ENCODE measurements around the gene ASCC1. TPM values are rescaled to one million over a fixed set of nuclear protein-coding genes. Genes with fewer than 3 reads are reported as not detected.

The ASCC1 gene
- polyA plus RNA-seq, 1 donor (not counting 4 experiments of a cell fraction or from before 2014, with no cell fraction given) = 32.9 TPM

DNA sequence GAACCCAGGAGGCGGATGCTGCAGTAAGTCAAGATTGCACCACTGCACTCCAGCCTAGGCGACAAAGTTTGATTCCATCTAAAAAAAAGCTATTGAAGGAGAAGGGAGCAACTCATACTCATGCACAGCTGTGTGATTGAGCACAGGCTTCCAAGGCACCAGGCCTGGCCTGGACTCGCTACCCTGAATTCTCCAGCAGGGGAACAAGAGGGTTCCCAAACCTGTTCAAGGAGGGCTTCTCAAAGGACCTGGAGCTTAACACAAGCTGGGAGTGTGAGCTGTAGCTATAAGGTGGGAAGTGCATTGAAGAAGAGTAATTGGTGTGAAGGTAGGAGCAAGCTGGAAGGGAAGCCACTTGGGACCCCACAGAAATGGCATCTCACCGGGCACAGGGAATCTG lies 42.5 kb upstream of the ASCC1 start:
- Histone ChIP-seq H3K4me2 (ENCODE audit: control insufficient read depth, extremely low read depth, insufficient read depth, low read depth, low read length) (no peak overlapping the region), H3K27ac (ENCODE audit: control insufficient read depth, insufficient read depth, low read length) (no peak overlapping the region), H3K4me1 (ENCODE audit: control insufficient read depth, extremely low read depth, insufficient read depth, low read length) (peaks cover 52% of the 10 kb centered on the region), H3K27me3 (ENCODE audit: control insufficient read depth, extremely low read depth, insufficient read depth, low read length) (no peaks in the 10 kb centered on the region), H3K9me1 (ENCODE audit: control insufficient read depth, extremely low read depth, insufficient read depth, low read length) (peaks cover 2% of the 10 kb centered on the region), H3K4me3 (ENCODE audit: control insufficient read depth in 2 of 3, extremely low read depth in 1 of 3, insufficient read depth in 2 of 3, low read depth in 1 of 3, low read length in 3 of 3) (no peak overlapping the region), H3K79me2 (ENCODE audit: control insufficient read depth, insufficient read depth, low read length) (no peaks in the 10 kb centered on the region), H3K9me3 (ENCODE audit: control insufficient read depth, low read depth, low read length) (no peaks in the 10 kb centered on the region), H4K20me1 (ENCODE audit: control insufficient read depth, extremely low read depth, insufficient read depth, low read length) (no peaks in the 10 kb centered on the region), H3K9ac (ENCODE audit: control insufficient read depth, extremely low read depth, insufficient read depth, low read length) (no peak overlapping the region), H2AFZ (ENCODE audit: control insufficient read depth, low read length) (no peak overlapping the region), H3K36me3 (ENCODE audit: control insufficient read depth in 2 of 2, extremely low read depth in 1 of 2, insufficient read depth in 2 of 2, low read length in 2 of 2) (no peaks in the 10 kb centered on the region)
- FAIRE-seq (no peak), DNase-seq (ENCODE audit: low read depth, low spot score) (no peak)
- dilution Hi-C loops (cut with MboI; ENCODE audit: extremely low pct_ligation_motif_present, low sequenced_read_pairs) = no loop called here
- no peak for TF ChIP-seq EZH2 (IDR thresholded peaks at IDR 0.05; ENCODE audit: low read length)
- TF ChIP-seq, protein P1, sequence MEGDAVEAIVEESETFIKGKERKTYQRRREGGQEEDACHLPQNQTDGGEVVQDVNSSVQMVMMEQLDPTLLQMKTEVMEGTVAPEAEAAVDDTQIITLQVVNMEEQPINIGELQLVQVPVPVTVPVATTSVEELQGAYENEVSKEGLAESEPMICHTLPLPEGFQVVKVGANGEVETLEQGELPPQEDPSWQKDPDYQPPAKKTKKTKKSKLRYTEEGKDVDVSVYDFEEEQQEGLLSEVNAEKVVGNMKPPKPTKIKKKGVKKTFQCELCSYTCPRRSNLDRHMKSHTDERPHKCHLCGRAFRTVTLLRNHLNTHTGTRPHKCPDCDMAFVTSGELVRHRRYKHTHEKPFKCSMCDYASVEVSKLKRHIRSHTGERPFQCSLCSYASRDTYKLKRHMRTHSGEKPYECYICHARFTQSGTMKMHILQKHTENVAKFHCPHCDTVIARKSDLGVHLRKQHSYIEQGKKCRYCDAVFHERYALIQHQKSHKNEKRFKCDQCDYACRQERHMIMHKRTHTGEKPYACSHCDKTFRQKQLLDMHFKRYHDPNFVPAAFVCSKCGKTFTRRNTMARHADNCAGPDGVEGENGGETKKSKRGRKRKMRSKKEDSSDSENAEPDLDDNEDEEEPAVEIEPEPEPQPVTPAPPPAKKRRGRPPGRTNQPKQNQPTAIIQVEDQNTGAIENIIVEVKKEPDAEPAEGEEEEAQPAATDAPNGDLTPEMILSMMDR (optimal IDR thresholded peaks at IDR 0.05 in 1 of 3, IDR thresholded peaks at IDR 0.05 in 1 of 3, conservative IDR thresholded peaks at IDR 0.05 in 1 of 3; ENCODE audit: extremely low read depth in 1 of 3, insufficient read depth in 2 of 3, low read length in 3 of 3) = no peak

DNA sequence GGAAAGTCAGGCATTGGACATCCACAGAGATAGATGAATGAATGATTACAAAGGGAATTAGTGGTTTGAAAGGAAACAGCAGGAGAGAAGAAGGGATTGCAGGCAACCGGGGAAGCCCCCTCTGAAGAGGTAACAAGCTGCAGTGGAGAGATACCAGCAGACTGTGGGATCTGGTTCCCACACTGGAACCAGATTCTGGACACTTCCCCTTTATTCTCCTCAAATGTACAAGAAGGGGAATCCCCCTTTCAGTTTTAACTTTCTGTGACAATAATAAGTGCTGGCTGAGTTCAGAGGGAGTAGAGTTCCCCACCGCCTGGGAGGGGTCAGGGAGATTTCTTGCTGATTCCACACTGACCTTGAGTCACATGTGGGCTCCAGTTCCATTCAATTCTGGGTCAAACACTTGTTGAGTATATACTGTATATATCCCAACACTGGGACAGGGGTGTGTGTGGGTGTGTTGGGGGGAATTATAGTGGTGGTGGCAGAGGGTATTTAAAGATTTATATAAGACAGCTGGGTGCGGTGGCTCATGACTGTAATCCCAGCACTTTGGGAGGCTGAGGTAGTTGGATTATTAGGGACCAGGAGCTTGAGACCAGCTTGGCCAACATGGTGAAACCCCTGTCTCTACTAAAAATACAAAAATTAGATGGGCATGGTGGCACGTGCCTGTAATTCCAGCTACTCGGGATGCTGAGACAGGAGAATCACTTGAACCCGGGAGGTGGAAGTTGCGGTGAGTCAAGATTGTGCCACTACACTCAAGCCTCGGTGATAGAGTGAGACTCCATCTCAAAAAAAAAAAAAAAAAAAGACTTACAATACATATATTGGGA lies 41.2 kb upstream of the ASCC1 start:
- Histone ChIP-seq H3K9ac (ENCODE audit: control insufficient read depth, extremely low read depth, insufficient read depth, low read length) (no peak overlapping the region), H4K20me1 (ENCODE audit: control insufficient read depth, extremely low read depth, insufficient read depth, low read length) (no peaks in the 10 kb centered on the region), H3K36me3 (ENCODE audit: control insufficient read depth in 2 of 2, extremely low read depth in 1 of 2, insufficient read depth in 2 of 2, low read length in 2 of 2) (no peaks in the 10 kb centered on the region), H2AFZ (ENCODE audit: control insufficient read depth, low read length) (no peak overlapping the region), H3K4me2 (ENCODE audit: control insufficient read depth, extremely low read depth, insufficient read depth, low read depth, low read length) (no peak overlapping the region), H3K79me2 (ENCODE audit: control insufficient read depth, insufficient read depth, low read length) (no peaks in the 10 kb centered on the region), H3K27me3 (ENCODE audit: control insufficient read depth, extremely low read depth, insufficient read depth, low read length) (no peaks in the 10 kb centered on the region), H3K27ac (ENCODE audit: control insufficient read depth, insufficient read depth, low read length) (no peak overlapping the region), H3K9me3 (ENCODE audit: control insufficient read depth, low read depth, low read length) (no peaks in the 10 kb centered on the region), H3K9me1 (ENCODE audit: control insufficient read depth, extremely low read depth, insufficient read depth, low read length) (peaks cover 2% of the 10 kb centered on the region), H3K4me3 (ENCODE audit: control insufficient read depth in 2 of 3, extremely low read depth in 1 of 3, insufficient read depth in 2 of 3, low read depth in 1 of 3, low read length in 3 of 3) (no peak overlapping the region), H3K4me1 (ENCODE audit: control insufficient read depth, extremely low read depth, insufficient read depth, low read length) (peaks cover 48% of the 10 kb centered on the region)
- FAIRE-seq (no peak), DNase-seq (ENCODE audit: low read depth, low spot score) (no peak)
- TF ChIP-seq, protein P1 (optimal IDR thresholded peaks at IDR 0.05 in 1 of 3, IDR thresholded peaks at IDR 0.05 in 1 of 3, conservative IDR thresholded peaks at IDR 0.05 in 1 of 3; ENCODE audit: extremely low read depth in 1 of 3, insufficient read depth in 2 of 3, low read length in 3 of 3) = no peak
- no peak for TF ChIP-seq EZH2 (IDR thresholded peaks at IDR 0.05; ENCODE audit: low read length)
- dilution Hi-C loops (cut with MboI; ENCODE audit: extremely low pct_ligation_motif_present, low sequenced_read_pairs) = no loop called here

Measured in keratinocyte (primary cell).